IMR-90 (cell line): Measurements from ENCODE around the gene CHD9. TPM values are rescaled to one million over a fixed set of nuclear protein-coding genes. Genes with fewer than 3 reads are reported as not detected.
A peak's percentile ranks its signal among the peaks of the same experiment; 100 is the strongest.

Experiments
- ATAC-seq: fragments of 200-7000 bp; cut with Tn5 transposase; 2 replicates; pipeline ENCODE4 v1.9.1; 2020; ENCODE audit warnings: low read depth, mild to moderate bottlenecking, moderate library complexity
- BruUV-seq: library from RNA; stranded (reverse); fragments of 400-500 nt; replicated peaks from 2 replicates; lab custom pipeline; 2021; lab: Mats Ljungman, UMichigan
- CTCF ChIA-PET: fragments of 300-600 bp; formaldehyde crosslinking; extraction: SDS; loops from one replicate; lab custom pipeline; 2021; ENCODE audit warnings: antibody characterized with exemption; lab: Yijun Ruan, JAX
- POLR2A ChIA-PET: fragments of 300-600 bp; sonication (Branson Sonifier 250); formaldehyde crosslinking; loops from one replicate; lab custom pipeline; 2022; ENCODE audit warnings: antibody characterized with exemption; ENCODE audit not compliant: unreplicated experiment; lab: Charles Lee
- DNase-seq: peaks from one replicate; pipeline ENCODE4 v3.0.0; 2013
- H2AFZ ChIP-seq: replicated peaks from 2 replicates; pipeline ENCODE3; 2013; ENCODE audit warnings: low read length, mild to moderate bottlenecking; ENCODE audit not compliant: poor library complexity
- H2AK5ac ChIP-seq: 2 replicates; pipeline ENCODE4 v1.6.1; 2013; ENCODE audit warnings: low read depth, low read length, inconsistent platforms
- H2AK9ac ChIP-seq: replicated peaks from 2 replicates; pipeline ENCODE3; 2013; ENCODE audit warnings: mild to moderate bottlenecking, low read depth, low read length, moderate library complexity; ENCODE audit not compliant: poor library complexity
- H2BK120ac ChIP-seq: 2 replicates; pipeline ENCODE4 v1.6.1; 2013; ENCODE audit warnings: low read depth, low read length, inconsistent platforms
- H2BK15ac ChIP-seq: 3 replicates; pipeline ENCODE4 v1.6.1; 2013; ENCODE audit warnings: low read depth, low read length, inconsistent platforms
- H2BK20ac ChIP-seq: 2 replicates; pipeline ENCODE4 v1.6.1; 2013; ENCODE audit warnings: low read depth, mild to moderate bottlenecking, inconsistent platforms, low read length, moderate library complexity
- H2BK5ac ChIP-seq: 2 replicates; pipeline ENCODE4 v1.6.1; 2013; ENCODE audit warnings: mild to moderate bottlenecking, low read depth, low read length, inconsistent platforms; ENCODE audit not compliant: poor library complexity, severe bottlenecking
- H3K14ac ChIP-seq: replicated peaks from 2 replicates; pipeline ENCODE4 v1.6.1; 2013; ENCODE audit warnings: low read depth, low read length, inconsistent platforms
- H3K18ac ChIP-seq: 2 replicates; pipeline ENCODE4 v1.6.1; 2013; ENCODE audit warnings: low read depth, low read length, control low read depth
- H3K23ac ChIP-seq: 2 replicates; pipeline ENCODE4 v1.6.1; 2013; ENCODE audit warnings: low read depth, low read length, inconsistent platforms
- H3K27ac ChIP-seq: 2 replicates; pipeline ENCODE4 v1.5.1; 2013; ENCODE audit warnings: mild to moderate bottlenecking, control low read depth, low read length; ENCODE audit not compliant: insufficient read depth
- H3K27me3 ChIP-seq: 2 replicates; pipeline ENCODE4 v1.6.1; 2013; ENCODE audit warnings: low read length; ENCODE audit not compliant: control insufficient read depth, insufficient read depth
- H3K36me3 ChIP-seq: 2 replicates; pipeline ENCODE4 v1.6.1; 2013; ENCODE audit warnings: low read length, mixed read lengths; ENCODE audit not compliant: control insufficient read depth, insufficient read depth
- H3K4ac ChIP-seq: 2 replicates; pipeline ENCODE4 v1.6.1; 2013; ENCODE audit warnings: low read depth, low read length, inconsistent platforms
- H3K4me1 ChIP-seq: 2 replicates; pipeline ENCODE4 v1.6.1; 2013; ENCODE audit warnings: low read length, mixed read lengths; ENCODE audit not compliant: control insufficient read depth, insufficient read depth
- H3K4me2 ChIP-seq: 2 replicates; pipeline ENCODE4 v1.6.1; 2013; ENCODE audit warnings: low read depth, mild to moderate bottlenecking, control low read depth, low read length, moderate library complexity
- H3K4me3 ChIP-seq: 2 replicates; pipeline ENCODE4 v1.5.1; 2013; ENCODE audit warnings: low read depth, mild to moderate bottlenecking, control low read depth, low read length, moderate library complexity; ENCODE audit not compliant: insufficient read depth
- H3K56ac ChIP-seq: 2 replicates; pipeline ENCODE4 v1.6.1; 2013; ENCODE audit warnings: low read length, inconsistent platforms; ENCODE audit not compliant: insufficient read depth; ENCODE audit errors: extremely low read depth
- H3K79me1 ChIP-seq, 2 experiments: 2 replicates each; pipeline ENCODE4 v1.6.1; 2013; ENCODE audit warnings: low read length in 2 of 2, inconsistent platforms in 1 of 2, low read depth in 1 of 2
- H3K9ac ChIP-seq: 2 replicates; pipeline ENCODE4 v1.6.1; 2013; ENCODE audit warnings: low read depth, low read length, control low read depth
- H3K9me1 ChIP-seq: 2 replicates; pipeline ENCODE4 v1.6.1; 2013; ENCODE audit warnings: low read length, inconsistent platforms; ENCODE audit not compliant: insufficient read depth
- H3K9me3 ChIP-seq: 2 replicates; pipeline ENCODE4 v1.6.1; 2013; ENCODE audit warnings: low read length; ENCODE audit not compliant: control insufficient read depth, insufficient read depth
- H4K20me1 ChIP-seq: 2 replicates; pipeline ENCODE4 v1.6.1; 2013; ENCODE audit warnings: low read length, inconsistent platforms; ENCODE audit not compliant: insufficient read depth
- H4K5ac ChIP-seq: 2 replicates; pipeline ENCODE4 v1.6.1; 2013; ENCODE audit warnings: mild to moderate bottlenecking, low read depth, low read length, control low read depth
- H4K8ac ChIP-seq, 2 experiments: 2 replicates each; pipeline ENCODE4 v1.6.1; 2013; ENCODE audit warnings: low read depth in 2 of 2, low read length in 2 of 2, control low read depth in 1 of 2, inconsistent platforms in 1 of 2
- H4K91ac ChIP-seq: 2 replicates; pipeline ENCODE4 v1.6.1; 2013; ENCODE audit warnings: low read depth, low read length, inconsistent platforms; ENCODE audit not compliant: insufficient read depth
- FOS ChIP-seq: fragments of 150-350 bp; IDR thresholded peaks from 2 replicates; pipeline ENCODE4 v1.6.1; 2016; ENCODE audit warnings: low read depth, low read length
- RAD21 ChIP-seq: IDR thresholded peaks from 2 replicates; pipeline ENCODE4 v1.6.1; 2012; ENCODE audit warnings: low read length, improper control_type of control experiment
- WGBS, 2 experiments: methylation state at CpG; one replicate each; pipeline versions ENCODE4 v1.1.5 to v1.1.7; 2013; ENCODE audit warnings: missing lambda C conversion rate in 2 of 2; ENCODE audit not compliant: insufficient read length in 1 of 2; ENCODE audit errors: extremely low coverage in 2 of 2; 5-methylcytosine and 5-hydroxymethylcytosine counted together
- dilution Hi-C: fragments of 300-500 bp; cut with HindIII; formaldehyde crosslinking; loops from one replicate; pipeline ENCODE4 v1.14.3; 2018; ENCODE audit warnings: low sequenced_read_pairs; ENCODE audit not compliant: unreplicated experiment
- in situ Hi-C: fragments of 300-500 bp; cut with MboI; formaldehyde crosslinking; loops from 3 replicates; pipeline ENCODE4 v1.14.3; 2019; ENCODE audit warnings: low sequenced_read_pairs, inconsistent platforms, mixed read lengths
- intact Hi-C: fragments of 100-400 bp; cut with micrococcal nuclease; formaldehyde crosslinking; loops from 2 replicates; pipeline ENCODE4 v1.10.0; 2022
- polyA plus RNA-seq, 3 experiments: library from polyadenylated mRNA; depleted of rRNA; stranded (reverse); fragments of >200 nt; gene quantifications; 2 replicates each; pipeline ENCODE4 v1.2.3, GENCODE V29; 2012; ENCODE audit warnings: low replicate concordance in 1 of 3
- total RNA-seq: library from RNA; depleted of rRNA; stranded (reverse); fragments of >200 nt; gene quantifications from 2 replicates; pipeline ENCODE4 v1.2.3, GENCODE V29; 2012

Gene CHD9
- total and polyA plus RNA-seq, 2 of the 4 experiments (the other 2 are of a cell fraction), result 9.1 to 48.8 TPM

- Histone ChIP-seq H3K36me3 (peaks cover 9% of the 10 kb centered on the region), H4K8ac (peak overlapping the region in 1 of 2 experiments; percentile 25; a peak in 1 of 4 replicates), H2BK120ac (no peak overlapping the region), H3K27me3 (no peaks in the 10 kb centered on the region), H3K4me3 (no peak overlapping the region), H3K4me1 (peaks cover 3% of the 10 kb centered on the region), H2AFZ (no peak overlapping the region), H3K4me2 (peak overlapping the region; percentile 81), H3K9me1 (no peaks in the 10 kb centered on the region; the same call in 1 of the 2 replicates), H2BK15ac (no peak overlapping the region), H3K9ac (no peak overlapping the region; the same call in 1 of the 2 replicates), H2AK5ac (no peak overlapping the region), H3K18ac (0 out of 2 replicates have a peak overlapping the region, but pooled peaks have one; percentile 59), H3K4ac (no peak overlapping the region), H2BK20ac (no peak overlapping the region), H2AK9ac (no peak overlapping the region), H3K56ac (no peak overlapping the region), H3K14ac (peak overlapping the region; percentile 59; the same call in 1 of the 2 replicates), H3K23ac (peak overlapping the region; percentile 71; the same call in 1 of the 2 replicates), H4K5ac (no peak overlapping the region), H3K9me3 (no peaks in the 10 kb centered on the region), H4K91ac (no peak overlapping the region), H4K20me1 (peaks cover 11% of the 10 kb centered on the region; the same call in 1 of the 2 replicates), H3K79me1 (peaks cover 17 to 41% of the 10 kb centered on the region in 2 experiments), H2BK5ac (peak overlapping the region; percentile 92), H3K27ac (peak overlapping the region; percentile 62; the same call in 1 of the 2 replicates)
- in situ Hi-C loops (loop anchor here (10.0 kb wide), 1 partner anchor 165 kb away; the partner anchor contains the start of genes CHD9 and CHD9NB), dilution Hi-C loops (no loop called here), intact Hi-C loops (loop anchor here (5.0 kb wide), 2 partner anchors 88 to 168 kb away; partner anchors contain the start of genes CHD9 and CHD9NB)
- TF ChIP-seq FOS (peak; percentile 56; the same call in 1 of the 2 replicates), RAD21 (no peak)
- no TSS peak for BruUV-seq
- peak; percentile 69 for DNase-seq
- WGBS, 2 experiments, result 10 to 100% methylated on average over 1 of the region's 2 CpGs
- peak; percentile 82 for ATAC-seq
- ChIA-PET CTCF (interaction anchor here (1.3 to 1.4 kb wide), 2 partner anchors 12 to 164 kb away, joined by 4 to 5 read pairs; partner anchors contain the start of gene CHD9), POLR2A (interaction anchor here (0.6 kb wide), 1 partner anchor 139 kb away, joined by 3 read pairs; no protein-coding TSS in a partner anchor)
Measured at GRCh38 chr16:53219795-53220454, 165.1 kb downstream of the CHD9 start.
